HG03103 (cell line): Measurements from ENCODE around the gene CRY1.
"Not testable (repeated sequence)": the region's sequence is repeated elsewhere in the genome, so short reads cannot be mapped to it uniquely, and the experiment has no call there.

ENCODE experiments used
- ATAC-seq: cut with Tn5 transposase; IDR thresholded peaks from one replicate; pipeline ENCODE4 v1.9.1; 2021; ENCODE audit warnings: low read depth; ENCODE audit not compliant: unreplicated experiment

The CRY1 gene

DNA sequence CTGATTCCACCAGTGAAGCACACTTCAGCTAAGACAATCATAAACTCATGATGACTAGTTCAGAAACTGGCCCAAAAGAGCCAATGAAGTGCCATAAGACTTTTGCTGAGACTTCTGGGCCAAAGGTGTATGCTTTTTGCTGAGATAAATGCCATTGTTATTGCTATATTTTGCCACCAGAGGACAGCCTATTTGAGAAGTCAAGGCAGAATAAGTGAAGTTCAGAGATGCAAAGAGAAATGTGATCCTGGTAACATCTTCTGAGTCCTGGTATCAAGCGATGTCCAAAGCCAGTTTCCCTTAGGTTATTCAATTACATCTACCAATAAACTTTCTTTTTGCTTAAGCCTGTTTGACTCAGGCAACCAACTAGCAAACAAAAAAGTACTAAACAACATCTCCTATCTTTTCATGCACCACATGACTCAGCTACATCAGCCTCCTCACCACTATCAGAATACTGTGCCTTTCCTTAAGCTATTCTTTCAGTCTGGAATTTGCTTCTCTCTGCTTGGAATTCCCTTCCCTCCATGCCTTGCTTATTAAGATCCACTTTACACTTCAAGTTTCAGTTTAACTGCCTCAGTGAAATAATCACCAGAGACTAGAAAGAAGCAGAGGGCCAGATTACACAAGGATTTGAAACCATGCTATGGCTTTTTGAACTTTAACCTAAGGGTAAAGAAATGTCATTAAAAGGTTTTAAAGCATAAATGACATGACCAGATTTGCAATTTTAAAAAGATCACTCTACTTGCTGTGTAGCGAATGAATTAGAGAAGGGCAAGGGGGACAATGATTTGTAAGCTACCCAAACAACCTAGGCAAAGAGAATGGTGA is 14.0 kb downstream of the CRY1 start:
- ATAC-seq, result no peak

DNA sequence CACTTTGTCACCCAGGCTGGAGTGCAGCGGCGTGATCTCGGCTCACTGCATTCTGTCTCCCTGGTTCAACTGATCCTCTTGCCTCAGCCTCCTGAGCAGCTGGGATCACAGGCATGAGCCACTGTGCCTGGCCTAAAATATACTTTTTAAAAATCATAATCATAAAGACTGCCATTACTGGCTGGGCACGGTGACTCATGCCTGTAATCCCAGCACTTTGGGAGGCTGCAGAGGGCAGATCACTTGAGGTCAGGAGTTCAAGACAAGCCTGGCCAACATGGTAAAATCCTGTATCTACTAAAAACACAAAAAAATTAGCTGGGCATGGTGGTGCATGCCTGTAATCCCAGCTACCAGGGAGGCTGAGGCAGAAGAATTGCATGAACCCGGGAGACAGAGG is 20.1 kb downstream of the CRY1 start:
- ATAC-seq, result not testable (repeated sequence)

DNA sequence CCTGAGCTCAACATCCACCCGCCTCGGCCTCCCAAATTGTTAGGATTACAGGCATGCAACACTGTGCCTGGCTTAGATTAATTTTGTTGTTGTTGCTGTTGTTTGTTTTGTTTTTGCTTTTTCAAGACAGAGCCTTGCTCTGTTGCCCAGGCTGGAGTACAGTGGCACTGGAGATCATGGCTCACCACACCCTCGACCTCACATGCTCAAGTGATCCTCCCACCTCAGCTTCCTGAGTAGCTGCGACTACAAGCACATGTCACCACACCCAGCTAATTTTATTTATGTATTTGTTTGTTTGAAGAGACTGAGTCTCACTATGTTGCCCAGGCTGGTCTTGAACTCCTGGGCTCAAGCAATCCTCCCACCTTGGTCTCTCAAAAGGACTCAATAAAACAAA is 26.7 kb downstream of the CRY1 start:
- no peak for ATAC-seq

- ATAC-seq, result no peak
These were observed 28.7 kb downstream of the CRY1 start for GRCh38 chr12:107064687-107065086.

DNA sequence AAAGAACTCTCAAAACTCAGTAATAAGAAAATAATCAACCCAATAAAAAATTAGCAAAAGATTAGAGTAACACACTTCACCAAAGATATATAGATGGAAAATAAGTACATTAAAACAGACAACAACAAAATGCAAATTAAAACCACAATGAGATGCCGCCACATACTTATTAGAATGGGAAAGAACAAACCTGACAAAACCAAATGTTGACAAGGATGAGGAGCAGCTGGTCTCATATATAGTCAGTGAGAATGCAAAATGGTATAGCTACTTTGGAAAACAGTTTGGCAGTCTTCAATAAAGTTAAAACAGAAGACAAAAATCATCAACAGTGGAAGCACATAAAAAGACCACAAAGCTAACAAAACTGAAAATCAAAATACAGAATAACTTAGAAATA is 29.1 kb downstream of the CRY1 start:
- ATAC-seq, result no peak

DNA sequence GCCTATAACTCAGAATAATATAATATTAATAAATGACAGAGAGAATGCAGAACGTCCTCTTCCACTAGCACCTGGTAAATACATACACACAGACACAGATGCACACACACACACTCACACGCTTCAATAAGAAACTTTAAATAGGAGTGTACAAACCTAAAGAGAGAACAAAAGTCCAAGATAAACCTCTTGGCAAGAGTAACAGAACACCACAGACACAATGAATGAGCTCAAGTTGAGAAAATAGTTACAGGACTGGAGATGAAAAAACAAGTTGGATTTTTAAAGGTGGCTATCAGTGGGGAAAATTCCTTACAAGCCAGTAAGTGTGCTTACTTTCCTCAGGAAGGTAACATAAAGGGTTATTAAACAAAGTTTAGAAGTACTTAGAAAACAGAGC is 35.2 kb downstream of the CRY1 start:
- ATAC-seq, result no peak

DNA sequence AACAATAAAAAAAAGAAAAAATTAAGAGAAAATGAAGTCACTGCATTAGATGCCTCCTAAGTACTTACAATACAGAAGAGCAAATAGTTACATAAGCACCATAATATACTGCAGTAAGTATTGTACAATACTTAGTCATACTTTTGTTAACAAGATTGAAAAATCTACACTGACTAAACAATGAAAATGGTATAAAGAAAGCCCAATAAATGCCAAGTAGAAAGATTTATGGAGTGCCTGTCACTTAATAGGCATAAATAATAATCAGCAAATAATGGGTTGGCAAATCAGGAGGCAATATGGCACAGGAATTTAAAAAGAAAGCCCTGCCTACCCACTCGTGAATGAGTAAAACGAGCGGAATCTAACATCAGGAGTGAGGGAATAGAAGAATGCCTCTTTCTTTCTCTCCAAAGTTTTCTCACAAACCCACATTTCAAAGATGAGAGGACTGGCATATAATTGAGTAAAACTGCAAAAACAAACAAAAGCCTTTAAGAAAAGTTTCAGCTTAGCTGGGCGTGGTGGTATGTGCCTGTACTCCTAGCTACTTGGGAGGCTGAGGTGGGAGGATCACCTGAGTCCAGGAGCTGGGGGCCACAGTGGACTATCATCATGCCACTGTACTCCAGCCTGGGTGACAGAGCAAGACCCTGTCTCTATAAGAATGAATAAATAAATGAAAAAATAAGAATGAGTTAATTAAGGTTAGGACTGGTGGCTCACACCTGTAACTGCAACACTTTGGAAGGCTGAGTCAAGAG is 36.1 kb downstream of the CRY1 start:
- ATAC-seq, result no peak

DNA sequence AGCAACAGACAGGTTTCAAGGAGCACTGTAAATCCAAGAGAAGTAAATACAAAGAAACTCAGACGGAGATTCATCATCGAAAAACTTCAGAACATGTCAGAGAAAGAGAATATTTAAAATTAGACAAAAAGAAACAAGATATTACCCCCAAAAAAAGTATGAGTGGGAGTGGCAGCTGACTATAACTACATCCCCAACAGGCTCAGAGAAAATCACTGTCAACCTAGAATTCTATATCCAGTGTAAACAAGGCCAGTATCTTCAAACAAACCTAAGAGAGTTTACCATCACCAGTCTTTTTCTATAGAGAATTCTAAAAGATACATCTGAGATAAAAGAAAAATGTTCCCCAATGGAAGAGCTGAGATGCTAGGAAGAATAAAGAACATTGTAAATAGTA is 39.6 kb downstream of the CRY1 start:
- no peak for ATAC-seq

DNA sequence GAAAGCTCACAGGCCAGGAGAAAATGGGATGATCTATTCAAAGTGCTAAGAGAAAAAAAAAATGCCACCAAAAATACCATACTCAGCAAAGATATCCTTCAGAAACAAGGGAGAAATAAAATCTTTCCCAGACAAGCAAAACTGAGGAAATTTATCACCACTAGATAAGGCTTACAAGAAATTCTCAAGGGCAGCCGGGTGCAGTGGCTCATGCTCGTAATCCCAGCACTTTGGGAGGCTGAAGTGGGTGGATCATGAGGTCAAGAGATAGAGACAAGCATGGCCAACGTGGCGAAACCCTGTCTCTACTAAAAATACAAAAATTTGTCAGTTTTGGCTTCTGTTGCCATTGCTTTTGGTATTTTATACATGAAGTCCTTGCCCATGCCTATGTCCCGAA is 48.2 kb downstream of the CRY1 start:
- no peak for ATAC-seq

DNA sequence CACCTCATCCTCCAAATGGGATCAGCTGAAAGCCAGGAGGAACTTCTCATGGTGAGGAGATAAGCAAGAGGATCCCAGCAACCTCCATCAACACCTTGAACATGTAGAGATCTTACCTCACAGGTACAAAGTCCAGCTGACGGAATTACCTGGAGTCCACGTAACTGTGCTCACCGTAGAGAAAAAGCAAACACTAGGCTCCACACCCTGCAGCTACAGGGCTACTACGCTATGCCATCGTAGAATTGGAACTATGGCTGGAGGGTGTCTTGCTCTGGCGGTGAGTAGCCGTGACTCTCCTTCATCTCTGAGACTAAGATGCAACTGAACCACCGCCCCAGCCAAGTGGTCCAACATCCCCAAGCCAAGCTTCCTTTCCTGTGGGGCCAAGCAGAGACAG is 50.5 kb downstream of the CRY1 start:
- ATAC-seq, result no peak

- ATAC-seq, result no peak
These were observed 57.6 kb downstream of the CRY1 start for GRCh38 chr12:107035733-107036132.

GRCh38 chr12:107033758-107034739 is 59.3 kb downstream of the CRY1 start:
- no peak for ATAC-seq

GRCh38 chr12:107032266-107032665 is 61.1 kb downstream of the CRY1 start:
- ATAC-seq, result no peak

GRCh38 chr12:107031061-107031460 is 62.3 kb downstream of the CRY1 start:
- no peak for ATAC-seq

DNA sequence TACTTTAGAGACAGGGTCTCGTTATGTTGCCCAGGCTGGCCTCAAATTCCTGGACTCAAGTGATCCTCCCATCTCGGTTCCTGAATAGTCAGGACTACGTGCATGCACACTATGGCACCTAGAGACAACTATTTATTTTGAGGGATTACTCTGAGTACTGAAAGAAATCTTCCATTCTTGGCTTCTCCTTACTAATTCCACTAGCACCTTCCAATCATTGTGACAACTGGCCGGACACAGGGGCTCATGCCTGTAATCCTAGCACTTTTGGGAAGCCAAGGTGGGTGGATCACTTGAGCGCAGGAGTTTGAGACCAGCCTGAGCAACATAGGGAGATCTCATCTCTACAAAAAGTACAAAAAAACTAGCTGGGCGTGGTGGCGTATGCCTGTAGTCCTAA is 64.3 kb downstream of the CRY1 start:
- no peak for ATAC-seq

- ATAC-seq, result no peak
These were observed 65.7 kb downstream of the CRY1 start for GRCh38 chr12:107027636-107028053.

DNA sequence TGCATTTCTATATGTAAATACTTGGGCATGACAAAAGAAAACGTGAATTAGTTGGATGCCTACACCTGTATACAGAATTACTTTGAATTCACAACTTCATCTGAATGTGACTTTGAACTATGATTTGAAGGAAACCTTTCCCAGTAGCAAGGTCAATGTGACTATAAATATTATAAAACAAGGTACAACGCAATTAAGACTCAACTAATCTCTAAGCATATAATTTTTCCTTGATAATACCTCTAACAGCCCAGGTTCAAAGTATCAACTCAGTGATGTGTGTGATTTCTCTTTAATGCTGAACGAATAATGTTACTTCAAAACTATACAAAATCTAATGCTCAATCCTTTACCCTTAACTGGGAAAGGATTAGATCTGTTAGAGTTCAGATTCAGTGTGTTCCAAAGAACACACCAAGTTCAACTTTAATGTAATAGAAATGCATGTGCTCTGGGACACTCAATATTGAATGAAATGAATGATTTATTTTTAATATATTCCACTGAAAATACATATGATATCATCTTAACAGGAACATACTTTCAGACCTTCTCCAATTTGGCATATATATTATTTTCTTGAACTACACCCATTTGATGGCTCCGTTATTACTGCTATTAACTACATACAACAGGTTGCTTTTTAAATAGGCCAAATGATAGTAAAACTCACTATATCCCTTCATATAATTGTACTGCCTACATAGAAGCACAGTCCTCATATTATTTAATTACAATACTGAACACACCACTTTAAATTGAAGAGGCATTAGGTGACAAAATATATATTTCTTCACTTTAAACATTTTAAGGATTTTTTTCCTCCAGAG is 66.3 kb downstream of the CRY1 start:
- no peak for ATAC-seq

GRCh38 chr12:107026356-107026755 is 67.0 kb downstream of the CRY1 start:
- not testable (repeated sequence) for ATAC-seq

DNA sequence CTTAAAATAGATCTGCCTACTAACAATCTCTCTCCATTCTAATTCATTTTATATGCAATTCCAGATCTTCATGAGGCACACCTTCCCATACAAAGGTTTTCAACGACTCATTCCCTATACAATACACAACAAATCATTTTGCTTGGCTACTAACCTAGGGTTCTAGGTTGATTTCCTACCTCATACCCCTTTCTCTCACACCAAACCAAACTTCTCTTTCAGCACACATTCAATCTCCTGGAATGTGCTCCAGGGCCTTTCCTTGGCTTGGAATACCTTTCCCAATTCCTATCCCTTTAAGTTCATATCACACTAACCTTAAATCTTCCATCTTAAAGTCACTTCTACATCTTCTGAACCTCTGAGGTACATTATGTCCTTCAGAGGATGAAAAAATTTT is 67.7 kb downstream of the CRY1 start:
- ATAC-seq, result no peak

DNA sequence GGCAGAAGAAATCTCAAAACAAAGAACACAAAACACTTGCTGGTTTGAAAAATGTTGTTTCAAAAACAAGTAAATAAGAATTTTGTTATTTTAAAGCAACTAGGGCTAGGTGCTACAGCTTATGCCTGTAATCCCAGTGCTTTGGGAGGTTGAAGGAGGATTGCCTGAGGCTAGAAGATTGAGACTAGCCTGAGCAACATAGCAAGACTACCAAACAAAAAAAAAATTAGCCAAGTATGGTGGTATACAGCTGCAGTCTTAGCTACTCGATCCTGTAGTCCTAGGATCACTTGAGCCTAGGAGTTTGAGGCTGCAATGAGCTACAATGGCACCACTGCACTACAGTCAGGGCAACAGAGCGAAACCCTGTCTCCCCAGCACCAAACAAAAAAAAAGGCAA is 73.8 kb downstream of the CRY1 start:
- ATAC-seq, result no peak
